Measurements from ENCODE around the gene LIMCH1.

Gene LIMCH1

GRCh38 chr4:41746440-41747229 lies 208.7 kb downstream of the LIMCH1 start:
- no peaks in the 10 kb centered on the region for H3K36me3 ChIP-seq
- H3K4me1 ChIP-seq: no peaks in the 10 kb centered on the region
- no peak overlapping the region for H3K9ac ChIP-seq
- H3K9me3 ChIP-seq: peaks cover 73% of the 10 kb centered on the region
- no peak overlapping the region for H3K27ac ChIP-seq
- H3K4me3 ChIP-seq: no peak overlapping the region
- TF ChIP-seq Cebpa-rat (IDR thresholded peaks at IDR 0.05): no peak
- H3K4me2 ChIP-seq: no peak overlapping the region
- H4K20me1 ChIP-seq: no peaks in the 10 kb centered on the region
- H3K27me3 ChIP-seq: peaks cover 34% of the 10 kb centered on the region

- H3K9me3 ChIP-seq: peaks cover 76% of the 10 kb centered on the region
- no peak overlapping the region for H3K4me2 ChIP-seq
- H3K9ac ChIP-seq: no peak overlapping the region
- H3K36me3 ChIP-seq: no peaks in the 10 kb centered on the region
- no peaks in the 10 kb centered on the region for H4K20me1 ChIP-seq
- TF ChIP-seq Cebpa-rat (IDR thresholded peaks at IDR 0.05): no peak
- no peaks in the 10 kb centered on the region for H3K4me1 ChIP-seq
- no peak overlapping the region for H3K4me3 ChIP-seq
- peaks cover 34% of the 10 kb centered on the region for H3K27me3 ChIP-seq
- no peak overlapping the region for H3K27ac ChIP-seq
Observed at GRCh38 chr4:41747230-41748055, 209.5 kb downstream of the LIMCH1 start.

- H3K27me3 ChIP-seq: peaks cover 34% of the 10 kb centered on the region
- H3K27ac ChIP-seq: no peak overlapping the region
- H3K4me2 ChIP-seq: no peak overlapping the region
- TF ChIP-seq Cebpa-rat (IDR thresholded peaks at IDR 0.05): no peak
- peaks cover 6% of the 10 kb centered on the region for H3K4me1 ChIP-seq
- no peaks in the 10 kb centered on the region for H4K20me1 ChIP-seq
- H3K9me3 ChIP-seq: peaks cover 76% of the 10 kb centered on the region
- no peaks in the 10 kb centered on the region for H3K36me3 ChIP-seq
- no peak overlapping the region for H3K4me3 ChIP-seq
- no peak overlapping the region for H3K9ac ChIP-seq
Observed at GRCh38 chr4:41748074-41748570, 210.2 kb downstream of the LIMCH1 start.

- Histone ChIP-seq H4K20me1 (no peaks in the 10 kb centered on the region), H3K4me3 (no peak within 1 kb of the TSS), H3K36me3 (no peaks in the 10 kb centered on the region), H3K27ac (no peak within 1 kb of the TSS), H3K27me3 (peaks cover 34% of the 10 kb centered on the region), H3K4me1 (peaks cover 13% of the 10 kb centered on the region), H3K4me2 (no peak within 1 kb of the TSS), H3K9ac (no peak within 1 kb of the TSS), H3K9me3 (peaks cover 76% of the 10 kb centered on the region)
- TF ChIP-seq Cebpa-rat (IDR thresholded peaks at IDR 0.05): no peak
Observed at GRCh38 chr4:41748571-41749475, 210.9 kb downstream of the LIMCH1 start, which contains the start of gene PHOX2B. Gene PHOX2B (minus strand): TSS chr4:41748725. CDS start chr4:41748610, 115 bp downstream.

- Histone ChIP-seq H3K4me1 (peaks cover 21% of the 10 kb centered on the region), H3K4me3 (no peak overlapping the region)
Observed at GRCh38 chr4:41749631-41750039, 211.7 kb downstream of the LIMCH1 start.

More at GRCh38 chr4:41749631-41750039, 211.7 kb downstream of the LIMCH1 start:
- no peaks in the 10 kb centered on the region for H3K36me3 ChIP-seq
- H3K27me3 ChIP-seq: peaks cover 34% of the 10 kb centered on the region
- TF ChIP-seq Cebpa-rat (IDR thresholded peaks at IDR 0.05): no peak
- no peak overlapping the region for H3K27ac ChIP-seq
- H3K9me3 ChIP-seq: peaks cover 73% of the 10 kb centered on the region
- no peak overlapping the region for H3K9ac ChIP-seq
- H3K4me2 ChIP-seq: no peak overlapping the region
- no peaks in the 10 kb centered on the region for H4K20me1 ChIP-seq
